ENCODE measurements around the gene CASKIN2. TPM values are rescaled to one million over a fixed set of nuclear protein-coding genes. Genes with fewer than 3 reads are reported as not detected.
A peak's percentile ranks its signal among the peaks of the same experiment; 100 is the strongest.

The CASKIN2 gene
- total and polyA plus RNA-seq, 7 donors = 8.2 to 33.5 (median 26.3) TPM

GRCh38 chr17:75474736-75475135 lies 40.6 kb downstream of the CASKIN2 start:
- Histone ChIP-seq H3K9me3 (no peaks in the 10 kb centered on the region), H3K27me3 (ENCODE audit: insufficient read depth in 3 of 3, low read length in 2 of 3) (no peaks in the 10 kb centered on the region), H3K4me3 (no peak overlapping the region), H3K4me1 (peaks cover 63% of the 10 kb centered on the region), H3K36me3 (ENCODE audit: insufficient read depth in 1 of 2, low read depth in 1 of 2) (peaks cover 0 to 28% of the 10 kb centered on the region in 2 donors), H3K27ac (peak overlapping the region; percentile 85)
- intact Hi-C loops (cut with DNase I) = no loop called here
- no peak for TF ChIP-seq CTCF (IDR thresholded peaks at IDR 0.05)
- no peak for ATAC-seq
- no peak for DNase-seq
- 78 to 88% (median 81%) methylated on average over 6 of the region's 6 CpGs for WGBS, 3 donors

GRCh38 chr17:75473246-75473645 lies 42.1 kb downstream of the CASKIN2 start:
- DNase-seq = no peak
- Histone ChIP-seq H3K36me3 (ENCODE audit: insufficient read depth in 1 of 2, low read depth in 1 of 2) (peaks cover 0 to 28% of the 10 kb centered on the region in 2 donors), H3K27ac (peak overlapping the region; percentile 42), H3K27me3 (ENCODE audit: insufficient read depth in 3 of 3, low read length in 2 of 3) (no peaks in the 10 kb centered on the region), H3K4me3 (no peak overlapping the region), H3K9me3 (no peaks in the 10 kb centered on the region), H3K4me1 (peaks cover 59% of the 10 kb centered on the region)
- 37 to 59% (median 51%) methylated on average over 2 of the region's 2 CpGs for WGBS, 3 donors
- no peak for TF ChIP-seq CTCF (IDR thresholded peaks at IDR 0.05)
- no peak for ATAC-seq
- intact Hi-C loops (cut with DNase I) = no loop called here

- Histone ChIP-seq H3K4me1 (peaks cover 58% of the 10 kb centered on the region), H3K27ac (peak overlapping the region; percentile 42), H3K9me3 (no peaks in the 10 kb centered on the region), H3K27me3 (ENCODE audit: insufficient read depth in 3 of 3, low read length in 2 of 3) (no peaks in the 10 kb centered on the region), H3K36me3 (ENCODE audit: insufficient read depth in 1 of 2, low read depth in 1 of 2) (peaks cover 0 to 28% of the 10 kb centered on the region in 2 donors), H3K4me3 (no peak overlapping the region)
- WGBS, 3 donors = 57 to 68% (median 62%) methylated on average over 4 of the region's 4 CpGs
- ATAC-seq = no peak
- no peak for DNase-seq
- intact Hi-C loops (cut with DNase I) = no loop called here
- TF ChIP-seq CTCF (IDR thresholded peaks at IDR 0.05) = no peak
Measured at GRCh38 chr17:75472119-75472518, 43.2 kb downstream of the CASKIN2 start.

GRCh38 chr17:75471207-75471606 lies 44.1 kb downstream of the CASKIN2 start:
- intact Hi-C loops (cut with DNase I) = no loop called here
- Histone ChIP-seq H3K9me3 (no peaks in the 10 kb centered on the region), H3K4me1 (peaks cover 49% of the 10 kb centered on the region), H3K27ac (peak overlapping the region; percentile 42), H3K27me3 (ENCODE audit: insufficient read depth in 3 of 3, low read length in 2 of 3) (no peaks in the 10 kb centered on the region), H3K4me3 (no peak overlapping the region), H3K36me3 (ENCODE audit: insufficient read depth in 1 of 2, low read depth in 1 of 2) (peaks cover 0 to 28% of the 10 kb centered on the region in 2 donors)
- WGBS, 3 donors = 90 to 95% (median 94%) methylated on average over 6 of the region's 6 CpGs
- no peak for TF ChIP-seq CTCF (IDR thresholded peaks at IDR 0.05)
- DNase-seq (no peak), ATAC-seq (no peak)

- Histone ChIP-seq H3K4me1 (peaks cover 27% of the 10 kb centered on the region), H3K4me3 (no peak overlapping the region), H3K9me3 (no peaks in the 10 kb centered on the region), H3K36me3 (ENCODE audit: insufficient read depth in 1 of 2, low read depth in 1 of 2) (peaks cover 0 to 19% of the 10 kb centered on the region in 2 donors), H3K27me3 (ENCODE audit: insufficient read depth in 3 of 3, low read length in 2 of 3) (no peaks in the 10 kb centered on the region), H3K27ac (peak overlapping the region; percentile 90)
- WGBS, 3 donors = 64 to 78% (median 69%) methylated on average over 13 of the region's 13 CpGs
- no peak for TF ChIP-seq CTCF (IDR thresholded peaks at IDR 0.05)
- no peak for DNase-seq
- intact Hi-C loops (cut with DNase I) = no loop called here
- peak; percentile 35 to 51 (median 44) for ATAC-seq
Measured at GRCh38 chr17:75468779-75469373, 46.5 kb downstream of the CASKIN2 start.
